Body of pancreas (tissue), 4 donors: ENCODE results near the gene LMO7. TPM values are rescaled to one million over a fixed set of nuclear protein-coding genes. Genes with fewer than 3 reads are reported as not detected.
"Not testable (repeated sequence)": the region's sequence is repeated elsewhere in the genome, so short reads cannot be mapped to it uniquely, and the experiment has no call there.

Experiments
- ATAC-seq: fragments of 150-250 bp; one replicate; pipeline ENCODE4 v1.9.1; 2016
- DNase-seq, 4 donors: peaks; one replicate each; pipeline ENCODE4 v3.0.0-alpha.2; 2019
- H3K27ac ChIP-seq, 4 donors: fragments of 200-600 bp; sonication (generic); 1 replicate in 3 of 4; 2 replicates in 1 of 4; pipeline versions ENCODE4 v1.5.1 to v1.6.1; 2016 to 2019; ENCODE audit warnings: mild to moderate bottlenecking in 1 of 4, mixed read lengths in 1 of 4, moderate library complexity in 1 of 4
- H3K27me3 ChIP-seq, 2 donors: fragments of 200-600 bp; sonication (generic); one replicate each; pipeline ENCODE4 v1.6.0; 2016; ENCODE audit warnings: mild to moderate bottlenecking in 1 of 2
- H3K36me3 ChIP-seq, 2 donors: fragments of 200-600 bp; sonication (generic); replicated peaks in 1 of 2; 2 replicates each; pipeline ENCODE4 v1.5.1; 2016; ENCODE audit warnings: low read depth in 2 of 2; ENCODE audit not compliant: insufficient read depth in 1 of 2
- H3K4me1 ChIP-seq: fragments of 200-600 bp; sonication (generic); one replicate; pipeline ENCODE4 v1.6.0; 2016
- H3K4me3 ChIP-seq, 2 donors: fragments of 200-600 bp; sonication (generic); 1 replicate in 1 of 2; 2 replicates in 1 of 2; pipeline ENCODE4 v1.5.1; 2016 to 2019
- H3K9me3 ChIP-seq, 3 donors: fragments of 200-600 bp; sonication (generic); 1 replicate in 2 of 3; 2 replicates in 1 of 3; pipeline ENCODE4 v1.5.1; 2016
- POLR2A ChIP-seq, 3 donors: fragments of 450-650 bp; IDR thresholded peaks; one replicate each; pipeline ENCODE4 v1.6.1; 2016; ENCODE audit warnings: antibody characterized with exemption in 3 of 3, mild to moderate bottlenecking in 2 of 3
- WGBS, 2 donors: methylation state at CpG; one replicate each; pipeline ENCODE4 v1.1.5; 2017; 5-methylcytosine and 5-hydroxymethylcytosine counted together
- intact Hi-C: fragments of 100-400 bp; cut with DNase I; formaldehyde crosslinking; loops from one replicate; pipeline ENCODE4 v1.15.1; 2023
- total RNA-seq, 2 donors: library from RNA; depleted of rRNA; stranded (reverse); fragments of >200 nt; gene quantifications; one replicate each; pipeline ENCODE4 v1.1.0, GENCODE V29; 2016
- TF ChIP-seq, protein P1 (sequence below), 7 experiments: fragments of 450-650 bp in 4 of 7; fragments of 200-600 bp in 3 of 7; sonication (generic) in 3 of 7; IDR thresholded peaks; one replicate each; pipeline ENCODE4 v1.5.1; 2016 to 2019; ENCODE audit warnings: antibody characterized with exemption in 7 of 7

LMO7 gene
- total RNA-seq, 2 donors from 2014 or later = 50.6 to 56.0 TPM

- no peaks in the 10 kb centered on the region for H3K36me3 ChIP-seq
- H3K27ac ChIP-seq = no peak overlapping the region
- WGBS, 2 donors = 72 to 77% methylated on average over 9 of the region's 9 CpGs
- ATAC-seq (no peak), DNase-seq (no peak)
- no peaks in the 10 kb centered on the region for H3K27me3 ChIP-seq
- no peak overlapping the region for H3K4me3 ChIP-seq
- TF ChIP-seq, protein P1, sequence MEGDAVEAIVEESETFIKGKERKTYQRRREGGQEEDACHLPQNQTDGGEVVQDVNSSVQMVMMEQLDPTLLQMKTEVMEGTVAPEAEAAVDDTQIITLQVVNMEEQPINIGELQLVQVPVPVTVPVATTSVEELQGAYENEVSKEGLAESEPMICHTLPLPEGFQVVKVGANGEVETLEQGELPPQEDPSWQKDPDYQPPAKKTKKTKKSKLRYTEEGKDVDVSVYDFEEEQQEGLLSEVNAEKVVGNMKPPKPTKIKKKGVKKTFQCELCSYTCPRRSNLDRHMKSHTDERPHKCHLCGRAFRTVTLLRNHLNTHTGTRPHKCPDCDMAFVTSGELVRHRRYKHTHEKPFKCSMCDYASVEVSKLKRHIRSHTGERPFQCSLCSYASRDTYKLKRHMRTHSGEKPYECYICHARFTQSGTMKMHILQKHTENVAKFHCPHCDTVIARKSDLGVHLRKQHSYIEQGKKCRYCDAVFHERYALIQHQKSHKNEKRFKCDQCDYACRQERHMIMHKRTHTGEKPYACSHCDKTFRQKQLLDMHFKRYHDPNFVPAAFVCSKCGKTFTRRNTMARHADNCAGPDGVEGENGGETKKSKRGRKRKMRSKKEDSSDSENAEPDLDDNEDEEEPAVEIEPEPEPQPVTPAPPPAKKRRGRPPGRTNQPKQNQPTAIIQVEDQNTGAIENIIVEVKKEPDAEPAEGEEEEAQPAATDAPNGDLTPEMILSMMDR (IDR thresholded peaks at IDR 0.05) = no peak
- no peak for TF ChIP-seq POLR2A (IDR thresholded peaks at IDR 0.05)
- no peaks in the 10 kb centered on the region for H3K9me3 ChIP-seq
- peaks cover 42% of the 10 kb centered on the region for H3K4me1 ChIP-seq
- intact Hi-C loops = no loop called here
Observed at GRCh38 chr13:75789451-75790197, 153.5 kb downstream of the LMO7 start.

- TF ChIP-seq, protein P1 (IDR thresholded peaks at IDR 0.05) = no peak
- TF ChIP-seq POLR2A (IDR thresholded peaks at IDR 0.05) = no peak
- Histone ChIP-seq H3K4me3 (no peak overlapping the region), H3K4me1 (peaks cover 38% of the 10 kb centered on the region), H3K27ac (no peak overlapping the region), H3K9me3 (no peaks in the 10 kb centered on the region), H3K27me3 (no peaks in the 10 kb centered on the region), H3K36me3 (no peaks in the 10 kb centered on the region)
- 93 to 95% methylated on average over 4 of the region's 4 CpGs for WGBS, 2 donors
- ATAC-seq = no peak
- no peak for DNase-seq
- intact Hi-C loops = no loop called here
Observed at GRCh38 chr13:75790198-75790970, 154.3 kb downstream of the LMO7 start.

DNA sequence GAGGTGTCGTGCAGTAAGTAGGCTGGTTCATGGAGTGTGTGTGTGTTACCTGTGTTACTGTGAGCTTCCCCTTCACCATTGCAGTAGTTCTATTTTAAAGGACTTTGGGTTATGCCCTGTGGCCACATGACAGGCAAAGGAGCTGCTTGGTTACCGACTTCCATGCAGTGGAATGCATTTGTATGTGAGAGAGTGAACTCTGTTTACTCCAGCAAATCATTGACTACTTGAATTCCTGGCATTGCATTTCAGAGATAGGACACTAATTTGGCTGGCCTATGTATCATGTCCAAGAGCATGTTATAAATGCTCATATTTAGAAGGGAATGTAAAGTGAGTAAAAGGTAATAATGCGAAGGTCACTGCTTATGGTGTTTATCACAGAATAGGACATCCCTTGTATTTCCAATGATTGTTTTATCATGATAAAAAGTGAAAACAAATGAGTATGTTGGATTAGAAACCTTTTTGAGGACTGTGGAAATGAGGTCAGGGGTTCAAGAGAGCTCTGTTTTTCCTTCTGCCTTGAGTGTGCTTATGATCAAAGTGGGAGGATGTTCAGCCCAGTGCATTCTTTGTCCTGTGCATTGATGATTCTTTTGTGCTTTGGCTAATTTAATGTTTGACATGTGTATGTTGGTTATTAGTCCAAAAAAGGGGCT lies 156.5 kb downstream of the LMO7 start:
- ATAC-seq (peak; percentile 82), DNase-seq (peak in 3 of 4 donors; percentile 20 to 42 (median 25))
- 47 to 56% methylated on average over 3 of the region's 3 CpGs for WGBS, 2 donors
- H3K4me3 ChIP-seq = no peak overlapping the region
- no peaks in the 10 kb centered on the region for H3K36me3 ChIP-seq
- peaks cover 38% of the 10 kb centered on the region for H3K4me1 ChIP-seq
- H3K9me3 ChIP-seq = no peaks in the 10 kb centered on the region
- H3K27me3 ChIP-seq = no peaks in the 10 kb centered on the region
- intact Hi-C loops = no loop called here
- peak overlapping the region; percentile 43 to 55 (median 48) for H3K27ac ChIP-seq
- no peak for TF ChIP-seq POLR2A (IDR thresholded peaks at IDR 0.05)
- TF ChIP-seq, protein P1 (IDR thresholded peaks at IDR 0.05) = no peak

DNA sequence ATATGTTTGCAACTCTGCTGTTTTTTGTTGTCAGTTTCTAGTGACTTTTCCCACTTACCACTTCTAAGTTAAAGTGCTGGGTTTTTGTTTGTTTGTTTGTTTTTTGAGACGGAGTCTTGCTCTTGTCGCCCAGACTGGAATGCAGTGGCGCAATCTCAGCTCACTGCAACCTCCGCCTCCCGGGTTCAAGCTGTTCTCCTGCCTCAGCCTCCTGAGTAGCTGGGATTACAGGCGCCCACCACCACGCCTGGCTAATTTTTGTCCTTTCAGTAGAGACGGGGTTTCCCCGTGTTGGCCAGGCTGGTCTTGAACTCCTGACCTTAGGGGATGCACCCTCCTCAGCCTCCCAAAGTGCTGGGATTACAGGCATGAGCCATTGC lies 157.0 kb downstream of the LMO7 start:
- Histone ChIP-seq H3K4me1 (peaks cover 43% of the 10 kb centered on the region), H3K27ac (peak overlapping the region in 3 of 4 donors; percentile 31 to 43 (median 35))
- not testable (repeated sequence) for H3K9me3 ChIP-seq

GRCh38 chr13:75794663-75795062 lies 158.5 kb downstream of the LMO7 start:
- Histone ChIP-seq H3K36me3 (no peaks in the 10 kb centered on the region), H3K4me3 (no peak overlapping the region), H3K27me3 (no peaks in the 10 kb centered on the region), H3K27ac (no peak overlapping the region), H3K4me1 (peaks cover 33% of the 10 kb centered on the region), H3K9me3 (no peaks in the 10 kb centered on the region)
- ATAC-seq = no peak
- no peak for TF ChIP-seq POLR2A (IDR thresholded peaks at IDR 0.05)
- TF ChIP-seq, protein P1 (IDR thresholded peaks at IDR 0.05) = no peak
- intact Hi-C loops = no loop called here
- DNase-seq = no peak
- WGBS, 2 donors = 81 to 93% methylated on average over 1 of the region's 1 CpG

More for the DNA sequence above, 157.0 kb downstream of the LMO7 start:
- H3K27me3 ChIP-seq, ATAC-seq, intact Hi-C loops, H3K36me3 ChIP-seq, DNase-seq, H3K4me3 ChIP-seq: not testable (repeated sequence)
- 80 to 84% methylated on average over 9 of the region's 9 CpGs for WGBS, 2 donors
